ENCODE measurements around the gene POLE. TPM values are rescaled to one million over a fixed set of nuclear protein-coding genes. Genes with fewer than 3 reads are reported as not detected.

The POLE gene
- total and polyA plus RNA-seq, 2 donors (not counting 1 experiment from before 2014, with no cell fraction given): 6.2 to 9.6 TPM

GRCh38 chr12:132604151-132604618 lies 83.0 kb downstream of the POLE start:
- H3K9ac ChIP-seq (ENCODE audit: insufficient read depth, low read length): no peak overlapping the region
- H3K4me2 ChIP-seq (ENCODE audit: extremely low read depth, insufficient read depth, low read length): no peak overlapping the region
- H4K20me1 ChIP-seq (ENCODE audit: control insufficient read depth, extremely low read depth, insufficient read depth, low read length): no peaks in the 10 kb centered on the region
- no peak overlapping the region for H3K4me3 ChIP-seq (replicated peaks in 1 of 4; ENCODE audit: control extremely low read depth in 1 of 4, insufficient read depth in 1 of 4, low read depth in 3 of 4, low read length in 4 of 4)
- no peaks in the 10 kb centered on the region for H3K9me3 ChIP-seq (ENCODE audit: control insufficient read depth, insufficient read depth, low read depth, low read length)
- peaks cover 44% of the 10 kb centered on the region for H3K27me3 ChIP-seq (ENCODE audit: control insufficient read depth, insufficient read depth, low read length)
- H3K4me1 ChIP-seq (ENCODE audit: control insufficient read depth, extremely low read depth, insufficient read depth, low read length): no peaks in the 10 kb centered on the region
- H3K36me3 ChIP-seq (ENCODE audit: control insufficient read depth, insufficient read depth, low read length): no peaks in the 10 kb centered on the region
- no peak overlapping the region for H2AFZ ChIP-seq (ENCODE audit: low read length)
- peak; percentile 77 for TF ChIP-seq EZH2 (IDR thresholded peaks at IDR 0.05; ENCODE audit: low read length, missing control alignments)
- TF ChIP-seq CTCF (conservative IDR thresholded peaks at IDR 0.05 in 1 of 2, IDR thresholded peaks at IDR 0.05 in 1 of 2; ENCODE audit: low read depth in 1 of 2, low read length in 2 of 2): no peak
- H3K27ac ChIP-seq (ENCODE audit: insufficient read depth, low read length): no peak overlapping the region
- no peak for DNase-seq (ENCODE audit: low read depth in 2 of 2)
- no peaks in the 10 kb centered on the region for H3K79me2 ChIP-seq (ENCODE audit: control insufficient read depth, insufficient read depth, low read length)

- no peak overlapping the region for H2AFZ ChIP-seq (ENCODE audit: low read length)
- H3K4me2 ChIP-seq (ENCODE audit: extremely low read depth, insufficient read depth, low read length): no peak overlapping the region
- H3K9ac ChIP-seq (ENCODE audit: insufficient read depth, low read length): no peak overlapping the region
- H3K4me3 ChIP-seq (replicated peaks in 1 of 4; ENCODE audit: control extremely low read depth in 1 of 4, insufficient read depth in 1 of 4, low read depth in 3 of 4, low read length in 4 of 4): no peak overlapping the region
- no peaks in the 10 kb centered on the region for H3K4me1 ChIP-seq (ENCODE audit: control insufficient read depth, extremely low read depth, insufficient read depth, low read length)
- H3K27ac ChIP-seq (ENCODE audit: insufficient read depth, low read length): no peak overlapping the region
- TF ChIP-seq CTCF (conservative IDR thresholded peaks at IDR 0.05 in 1 of 2, IDR thresholded peaks at IDR 0.05 in 1 of 2; ENCODE audit: low read depth in 1 of 2, low read length in 2 of 2) (no peak), EZH2 (IDR thresholded peaks at IDR 0.05; ENCODE audit: low read length, missing control alignments) (no peak)
- no peaks in the 10 kb centered on the region for H4K20me1 ChIP-seq (ENCODE audit: control insufficient read depth, extremely low read depth, insufficient read depth, low read length)
- no peaks in the 10 kb centered on the region for H3K36me3 ChIP-seq (ENCODE audit: control insufficient read depth, insufficient read depth, low read length)
- no peaks in the 10 kb centered on the region for H3K79me2 ChIP-seq (ENCODE audit: control insufficient read depth, insufficient read depth, low read length)
- H3K9me3 ChIP-seq (ENCODE audit: control insufficient read depth, insufficient read depth, low read depth, low read length): no peaks in the 10 kb centered on the region
- peaks cover 44% of the 10 kb centered on the region for H3K27me3 ChIP-seq (ENCODE audit: control insufficient read depth, insufficient read depth, low read length)
- DNase-seq (ENCODE audit: low read depth in 2 of 2): no peak
Measured at GRCh38 chr12:132603240-132604150, 83.6 kb downstream of the POLE start.

- Histone ChIP-seq H3K36me3 (ENCODE audit: control insufficient read depth, insufficient read depth, low read length) (no peaks in the 10 kb centered on the region), H3K4me3 (replicated peaks in 1 of 4; ENCODE audit: control extremely low read depth in 1 of 4, insufficient read depth in 1 of 4, low read depth in 3 of 4, low read length in 4 of 4) (no peak overlapping the region), H3K27ac (ENCODE audit: insufficient read depth, low read length) (no peak overlapping the region), H3K4me1 (ENCODE audit: control insufficient read depth, extremely low read depth, insufficient read depth, low read length) (no peaks in the 10 kb centered on the region), H3K27me3 (ENCODE audit: control insufficient read depth, insufficient read depth, low read length) (peaks cover 44% of the 10 kb centered on the region), H4K20me1 (ENCODE audit: control insufficient read depth, extremely low read depth, insufficient read depth, low read length) (no peaks in the 10 kb centered on the region), H3K9ac (ENCODE audit: insufficient read depth, low read length) (no peak overlapping the region), H3K4me2 (ENCODE audit: extremely low read depth, insufficient read depth, low read length) (no peak overlapping the region), H3K9me3 (ENCODE audit: control insufficient read depth, insufficient read depth, low read depth, low read length) (no peaks in the 10 kb centered on the region), H3K79me2 (ENCODE audit: control insufficient read depth, insufficient read depth, low read length) (no peaks in the 10 kb centered on the region), H2AFZ (ENCODE audit: low read length) (no peak overlapping the region)
- no peak for TF ChIP-seq EZH2 (IDR thresholded peaks at IDR 0.05; ENCODE audit: low read length, missing control alignments)
- no peak for TF ChIP-seq CTCF (conservative IDR thresholded peaks at IDR 0.05 in 1 of 2, IDR thresholded peaks at IDR 0.05 in 1 of 2; ENCODE audit: low read depth in 1 of 2, low read length in 2 of 2)
- DNase-seq (ENCODE audit: low read depth in 2 of 2): no peak
Measured at GRCh38 chr12:132602572-132603239, 84.4 kb downstream of the POLE start.

Data from fibroblast of lung (primary cell).